Measurements from ENCODE around the gene FBN1. TPM values are rescaled to one million over a fixed set of nuclear protein-coding genes. Genes with fewer than 3 reads are reported as not detected.

FBN1 gene
- total RNA-seq, 8 experiments from 2014 or later, result 3.4 to 777 (median 10.1) TPM

- in situ Hi-C loops (cut with MboI; ENCODE audit: low pct_unique_long_range_greater_than_20kb in 2 of 9, low sequenced_read_pairs in 9 of 9, unreplicated experiment in 9 of 9), result no loop called here
- 80 to 100% (median 89%) methylated on average over 1 to 3 of the region's 3 CpGs; no CpG with 5 or more reads in 1 of the 10 experiments for WGBS, 10 experiments
These were observed 146.7 kb downstream of the FBN1 start for GRCh38 chr15:48498828-48499227.

GRCh38 chr15:48494631-48495030 lies 150.9 kb downstream of the FBN1 start:
- no peak overlapping the region for H3K27ac ChIP-seq
- WGBS, 10 experiments, result 50 to 100% (median 95%) methylated on average over 1 to 2 of the region's 2 CpGs; no CpG with 5 or more reads in 2 of the 10 experiments
- in situ Hi-C loops (cut with MboI; ENCODE audit: low pct_unique_long_range_greater_than_20kb in 2 of 9, low sequenced_read_pairs in 9 of 9, unreplicated experiment in 9 of 9), result no loop called here
- no peak for ATAC-seq (replicated peaks in 6 of 8)
- no peak overlapping the region for H3K4me3 ChIP-seq
- no peaks in the 10 kb centered on the region for H3K4me1 ChIP-seq (replicated peaks in 1 of 2)

More at GRCh38 chr15:48498828-48499227, 146.7 kb downstream of the FBN1 start:
- H3K4me3 ChIP-seq, result no peak overlapping the region
- no peak for ATAC-seq (replicated peaks in 6 of 8)
- no peaks in the 10 kb centered on the region for H3K4me1 ChIP-seq (replicated peaks in 1 of 2)
- no peak overlapping the region for H3K27ac ChIP-seq

GRCh38 chr15:48493763-48494225 lies 151.7 kb downstream of the FBN1 start:
- Histone ChIP-seq H3K27ac (no peak overlapping the region), H3K4me3 (no peak overlapping the region), H3K4me1 (replicated peaks in 1 of 2) (no peaks in the 10 kb centered on the region)
- in situ Hi-C loops (cut with MboI; ENCODE audit: low pct_unique_long_range_greater_than_20kb in 2 of 9, low sequenced_read_pairs in 9 of 9, unreplicated experiment in 9 of 9), result no loop called here
- 8 to 100% (median 80%) methylated on average over 2 to 4 of the region's 4 CpGs for WGBS, 10 experiments
- ATAC-seq (replicated peaks in 6 of 8), result peak in 2 of 8 experiments; percentile 9 to 38

GRCh38 chr15:48493084-48493762 lies 152.3 kb downstream of the FBN1 start:
- H3K27ac ChIP-seq, result no peak overlapping the region
- ATAC-seq (replicated peaks in 6 of 8), result peak in 2 of 8 experiments; percentile 63 to 84
- no peaks in the 10 kb centered on the region for H3K4me1 ChIP-seq (replicated peaks in 1 of 2)
- WGBS, 10 experiments, result 0 to 100% (median 89%) methylated on average over 1 of the region's 1 CpG; no CpG with 5 or more reads in 3 of the 10 experiments
- in situ Hi-C loops (cut with MboI; ENCODE audit: low pct_unique_long_range_greater_than_20kb in 2 of 9, low sequenced_read_pairs in 9 of 9, unreplicated experiment in 9 of 9), result no loop called here
- no peak overlapping the region for H3K4me3 ChIP-seq

GRCh38 chr15:48486228-48486627 lies 159.3 kb downstream of the FBN1 start:
- in situ Hi-C loops (cut with MboI; ENCODE audit: low pct_unique_long_range_greater_than_20kb in 2 of 9, low sequenced_read_pairs in 9 of 9, unreplicated experiment in 9 of 9), result no loop called here
- no peak overlapping the region for H3K4me3 ChIP-seq
- peak in 2 of 8 experiments; percentile 23 to 46 for ATAC-seq (replicated peaks in 6 of 8)
- no peaks in the 10 kb centered on the region for H3K4me1 ChIP-seq (replicated peaks in 1 of 2)
- H3K27ac ChIP-seq, result no peak overlapping the region
- WGBS, 10 experiments, result 14 to 100% (median 80%) methylated on average over 1 to 2 of the region's 2 CpGs; no CpG with 5 or more reads in 1 of the 10 experiments

- no peak overlapping the region for H3K4me3 ChIP-seq
- no peak overlapping the region for H3K27ac ChIP-seq
- in situ Hi-C loops (cut with MboI; ENCODE audit: low pct_unique_long_range_greater_than_20kb in 2 of 9, low sequenced_read_pairs in 9 of 9, unreplicated experiment in 9 of 9), result no loop called here
- H3K4me1 ChIP-seq (replicated peaks in 1 of 2), result no peaks in the 10 kb centered on the region
- WGBS, 10 experiments, result 0 to 100% (median 57%) methylated on average over 1 to 2 of the region's 2 CpGs; no CpG with 5 or more reads in 1 of the 10 experiments
- ATAC-seq (replicated peaks in 6 of 8), result peak in 1 of 8 experiments; percentile 44
These were observed 163.7 kb downstream of the FBN1 start for GRCh38 chr15:48481802-48482201.

GRCh38 chr15:48479751-48480150 lies 165.8 kb downstream of the FBN1 start:
- H3K27ac ChIP-seq, result no peak overlapping the region
- no peak for ATAC-seq (replicated peaks in 6 of 8)
- no peak overlapping the region for H3K4me3 ChIP-seq
- no peaks in the 10 kb centered on the region for H3K4me1 ChIP-seq (replicated peaks in 1 of 2)
- 84 to 100% (median 96%) methylated on average over 1 to 2 of the region's 2 CpGs; no CpG with 5 or more reads in 3 of the 10 experiments for WGBS, 10 experiments
- in situ Hi-C loops (cut with MboI; ENCODE audit: low pct_unique_long_range_greater_than_20kb in 2 of 9, low sequenced_read_pairs in 9 of 9, unreplicated experiment in 9 of 9), result no loop called here

GRCh38 chr15:48478581-48478980 lies 166.9 kb downstream of the FBN1 start:
- H3K27ac ChIP-seq, result no peak overlapping the region
- ATAC-seq (replicated peaks in 6 of 8), result no peak

GRCh38 chr15:48477795-48478360 lies 167.6 kb downstream of the FBN1 start:
- 33 to 100% (median 100%) methylated on average over 1 to 6 of the region's 6 CpGs; no CpG with 5 or more reads in 1 of the 10 experiments for WGBS, 10 experiments

More at GRCh38 chr15:48478581-48478980, 166.9 kb downstream of the FBN1 start:
- 27 to 100% (median 90%) methylated on average over 1 to 2 of the region's 2 CpGs; no CpG with 5 or more reads in 2 of the 10 experiments for WGBS, 10 experiments
- Histone ChIP-seq H3K4me1 (replicated peaks in 1 of 2) (no peaks in the 10 kb centered on the region), H3K4me3 (no peak overlapping the region)
- in situ Hi-C loops (cut with MboI; ENCODE audit: low pct_unique_long_range_greater_than_20kb in 2 of 9, low sequenced_read_pairs in 9 of 9, unreplicated experiment in 9 of 9), result no loop called here

GRCh38 chr15:48475600-48476395 lies 169.7 kb downstream of the FBN1 start:
- H3K27ac ChIP-seq, result no peak overlapping the region
- in situ Hi-C loops (cut with MboI; ENCODE audit: low pct_unique_long_range_greater_than_20kb in 2 of 9, low sequenced_read_pairs in 9 of 9, unreplicated experiment in 9 of 9), result no loop called here
- H3K4me3 ChIP-seq, result no peak overlapping the region
- WGBS, 10 experiments, result 83 to 100% (median 100%) methylated on average over 1 to 2 of the region's 2 CpGs; no CpG with 5 or more reads in 1 of the 10 experiments
- no peaks in the 10 kb centered on the region for H3K4me1 ChIP-seq (replicated peaks in 1 of 2)
- ATAC-seq (replicated peaks in 6 of 8), result no peak

More at GRCh38 chr15:48477795-48478360, 167.6 kb downstream of the FBN1 start:
- ATAC-seq (replicated peaks in 6 of 8), result peak in 2 of 8 experiments; percentile 28 to 35
- in situ Hi-C loops (cut with MboI; ENCODE audit: low pct_unique_long_range_greater_than_20kb in 2 of 9, low sequenced_read_pairs in 9 of 9, unreplicated experiment in 9 of 9), result no loop called here
- Histone ChIP-seq H3K27ac (no peak overlapping the region), H3K4me3 (no peak overlapping the region), H3K4me1 (replicated peaks in 1 of 2) (no peaks in the 10 kb centered on the region)

GRCh38 chr15:48473667-48474066 lies 171.8 kb downstream of the FBN1 start:
- Histone ChIP-seq H3K27ac (no peak overlapping the region), H3K4me3 (no peak overlapping the region), H3K4me1 (replicated peaks in 1 of 2) (no peaks in the 10 kb centered on the region)
- 83 to 100% (median 92%) methylated on average over 1 to 2 of the region's 2 CpGs; no CpG with 5 or more reads in 1 of the 10 experiments for WGBS, 10 experiments
- in situ Hi-C loops (cut with MboI; ENCODE audit: low pct_unique_long_range_greater_than_20kb in 2 of 9, low sequenced_read_pairs in 9 of 9, unreplicated experiment in 9 of 9), result no loop called here
- no peak for ATAC-seq (replicated peaks in 6 of 8)

GRCh38 chr15:48472756-48473155 lies 172.8 kb downstream of the FBN1 start:
- peak in 3 of 8 experiments; percentile 91 to 94 (median 93) for ATAC-seq (replicated peaks in 6 of 8)
- WGBS, 10 experiments, result 0 to 100% (median 75%) methylated on average over 1 to 2 of the region's 2 CpGs; no CpG with 5 or more reads in 3 of the 10 experiments
- Histone ChIP-seq H3K4me1 (replicated peaks in 1 of 2) (no peaks in the 10 kb centered on the region), H3K4me3 (no peak overlapping the region), H3K27ac (no peak overlapping the region)
- in situ Hi-C loops (cut with MboI; ENCODE audit: low pct_unique_long_range_greater_than_20kb in 2 of 9, low sequenced_read_pairs in 9 of 9, unreplicated experiment in 9 of 9), result no loop called here

- in situ Hi-C loops (cut with MboI; ENCODE audit: low pct_unique_long_range_greater_than_20kb in 2 of 9, low sequenced_read_pairs in 9 of 9, unreplicated experiment in 9 of 9), result no loop called here
These were observed 174.4 kb downstream of the FBN1 start for GRCh38 chr15:48471073-48471472.

More at GRCh38 chr15:48471073-48471472, 174.4 kb downstream of the FBN1 start:
- no peak overlapping the region for H3K27ac ChIP-seq
- H3K4me3 ChIP-seq, result no peak overlapping the region
- no peak for ATAC-seq (replicated peaks in 6 of 8)
- WGBS, 10 experiments, result 18 to 90% (median 88%) methylated on average over 1 to 5 of the region's 5 CpGs; no CpG with 5 or more reads in 1 of the 10 experiments
- no peaks in the 10 kb centered on the region for H3K4me1 ChIP-seq (replicated peaks in 1 of 2)

Measured in motor neuron (in vitro differentiated cells).